HFF-Myc (cell line): Measurements from ENCODE around the gene BOD1L1.

Source experiments
- DNase-seq: peaks from one replicate; pipeline ENCODE4 v3.0.0-alpha.2; 2011; ENCODE audit warnings: low read depth; ENCODE audit errors: extremely low read depth
- H3K4me3 ChIP-seq: replicated peaks from 2 replicates; pipeline ENCODE4 v1.5.1; 2011; ENCODE audit warnings: low read depth, mild to moderate bottlenecking, control low read depth, low read length
- TF ChIP-seq, protein P1 (sequence below): IDR thresholded peaks from 2 replicates; pipeline ENCODE4 v1.5.1; 2012; ENCODE audit warnings: mild to moderate bottlenecking, low read depth, low read length, control low read depth; ENCODE audit errors: missing control alignments

BOD1L1 gene

GRCh38 chr4:13605330-13605729, 22.2 kb downstream of the BOD1L1 start:
- TF ChIP-seq, protein P1, sequence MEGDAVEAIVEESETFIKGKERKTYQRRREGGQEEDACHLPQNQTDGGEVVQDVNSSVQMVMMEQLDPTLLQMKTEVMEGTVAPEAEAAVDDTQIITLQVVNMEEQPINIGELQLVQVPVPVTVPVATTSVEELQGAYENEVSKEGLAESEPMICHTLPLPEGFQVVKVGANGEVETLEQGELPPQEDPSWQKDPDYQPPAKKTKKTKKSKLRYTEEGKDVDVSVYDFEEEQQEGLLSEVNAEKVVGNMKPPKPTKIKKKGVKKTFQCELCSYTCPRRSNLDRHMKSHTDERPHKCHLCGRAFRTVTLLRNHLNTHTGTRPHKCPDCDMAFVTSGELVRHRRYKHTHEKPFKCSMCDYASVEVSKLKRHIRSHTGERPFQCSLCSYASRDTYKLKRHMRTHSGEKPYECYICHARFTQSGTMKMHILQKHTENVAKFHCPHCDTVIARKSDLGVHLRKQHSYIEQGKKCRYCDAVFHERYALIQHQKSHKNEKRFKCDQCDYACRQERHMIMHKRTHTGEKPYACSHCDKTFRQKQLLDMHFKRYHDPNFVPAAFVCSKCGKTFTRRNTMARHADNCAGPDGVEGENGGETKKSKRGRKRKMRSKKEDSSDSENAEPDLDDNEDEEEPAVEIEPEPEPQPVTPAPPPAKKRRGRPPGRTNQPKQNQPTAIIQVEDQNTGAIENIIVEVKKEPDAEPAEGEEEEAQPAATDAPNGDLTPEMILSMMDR: no peak
- DNase-seq: no peak
- H3K4me3 ChIP-seq: no peak overlapping the region

GRCh38 chr4:13601848-13602247, 25.7 kb downstream of the BOD1L1 start:
- TF ChIP-seq, protein P1: no peak
- no peak overlapping the region for H3K4me3 ChIP-seq
- no peak for DNase-seq

DNA sequence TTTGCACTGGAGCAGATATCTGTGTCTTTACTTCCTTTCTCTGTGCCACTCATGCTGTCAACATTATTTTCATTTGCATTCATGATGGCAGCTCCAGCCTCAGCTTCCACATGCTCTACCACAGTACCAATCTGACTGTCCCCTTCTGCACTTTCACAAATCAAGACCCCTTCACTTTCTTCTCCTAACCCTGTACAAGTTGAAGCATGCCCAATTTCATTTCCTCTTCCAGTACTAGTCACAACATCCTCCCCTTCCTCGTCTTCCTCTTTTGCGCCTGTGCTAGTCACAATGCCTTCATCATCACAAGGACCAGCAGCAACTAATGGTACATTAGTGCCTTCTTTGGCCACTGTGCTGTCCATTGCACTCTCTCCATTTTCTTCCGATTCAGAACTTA, 26.5 kb downstream of the BOD1L1 start:
- TF ChIP-seq, protein P1: no peak
- H3K4me3 ChIP-seq: no peak overlapping the region
- DNase-seq: no peak

GRCh38 chr4:13599159-13599558, 28.4 kb downstream of the BOD1L1 start:
- TF ChIP-seq, protein P1: peak; percentile 29
- no peak overlapping the region for H3K4me3 ChIP-seq
- DNase-seq: no peak

DNA sequence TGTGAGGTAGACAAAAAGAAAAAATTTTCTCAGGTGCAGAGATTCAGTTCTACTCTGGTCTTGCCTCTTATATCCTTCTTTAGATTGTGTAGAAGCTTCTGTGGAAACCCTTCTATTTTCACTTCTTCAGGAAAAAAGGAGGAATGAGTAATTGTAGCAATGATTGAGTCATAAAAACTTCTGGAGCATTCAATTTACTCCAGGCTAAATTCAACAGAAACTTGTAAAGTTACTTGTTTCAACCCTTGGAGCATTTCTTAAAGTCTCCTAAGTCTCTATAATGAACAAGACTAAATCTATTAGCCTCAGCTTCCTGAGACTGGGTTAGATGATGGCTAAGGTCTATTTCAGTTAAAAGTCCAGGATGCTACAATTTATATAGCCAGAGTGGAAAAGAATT, 29.9 kb downstream of the BOD1L1 start:
- no peak overlapping the region for H3K4me3 ChIP-seq
- TF ChIP-seq, protein P1: no peak
- DNase-seq: no peak

- TF ChIP-seq, protein P1: no peak
- no peak overlapping the region for H3K4me3 ChIP-seq
- DNase-seq: no peak
Observed at GRCh38 chr4:13597141-13597540, 30.4 kb downstream of the BOD1L1 start.

- TF ChIP-seq, protein P1: no peak
- no peak for DNase-seq
- H3K4me3 ChIP-seq: no peak overlapping the region
Observed at GRCh38 chr4:13592220-13592619, 35.3 kb downstream of the BOD1L1 start.
